GM12872 (cell line): ENCODE data around the gene OMD.
A peak's percentile ranks its signal among the peaks of the same experiment; 100 is the strongest.

Source experiments
- TF ChIP-seq, protein P1 (sequence below): IDR thresholded peaks from 3 replicates; pipeline ENCODE4 v1.5.1; 2011; ENCODE audit warnings: low read depth, mild to moderate bottlenecking, low read length, moderate library complexity; ENCODE audit not compliant: insufficient read depth

The OMD gene

DNA sequence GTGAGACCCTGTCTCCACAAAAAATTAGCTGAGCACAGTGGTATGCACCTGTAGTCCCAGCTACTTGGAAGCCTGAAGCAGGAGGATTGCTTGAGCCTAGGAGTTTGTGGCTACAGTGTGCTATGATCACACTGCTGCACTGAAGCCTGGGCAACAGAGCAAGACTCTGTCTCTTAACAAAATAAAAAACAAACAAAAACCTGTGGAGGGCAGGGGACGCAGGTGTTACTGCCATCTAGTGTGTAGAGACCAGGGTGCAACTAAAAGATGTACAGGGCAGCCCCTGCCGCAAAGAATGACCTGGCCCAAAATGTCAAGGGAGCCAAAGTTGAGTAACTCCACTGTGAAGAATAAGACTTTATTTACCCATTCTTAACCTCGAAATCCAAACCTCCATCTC lies 30.9 kb upstream of the OMD start:
- TF ChIP-seq, protein P1, sequence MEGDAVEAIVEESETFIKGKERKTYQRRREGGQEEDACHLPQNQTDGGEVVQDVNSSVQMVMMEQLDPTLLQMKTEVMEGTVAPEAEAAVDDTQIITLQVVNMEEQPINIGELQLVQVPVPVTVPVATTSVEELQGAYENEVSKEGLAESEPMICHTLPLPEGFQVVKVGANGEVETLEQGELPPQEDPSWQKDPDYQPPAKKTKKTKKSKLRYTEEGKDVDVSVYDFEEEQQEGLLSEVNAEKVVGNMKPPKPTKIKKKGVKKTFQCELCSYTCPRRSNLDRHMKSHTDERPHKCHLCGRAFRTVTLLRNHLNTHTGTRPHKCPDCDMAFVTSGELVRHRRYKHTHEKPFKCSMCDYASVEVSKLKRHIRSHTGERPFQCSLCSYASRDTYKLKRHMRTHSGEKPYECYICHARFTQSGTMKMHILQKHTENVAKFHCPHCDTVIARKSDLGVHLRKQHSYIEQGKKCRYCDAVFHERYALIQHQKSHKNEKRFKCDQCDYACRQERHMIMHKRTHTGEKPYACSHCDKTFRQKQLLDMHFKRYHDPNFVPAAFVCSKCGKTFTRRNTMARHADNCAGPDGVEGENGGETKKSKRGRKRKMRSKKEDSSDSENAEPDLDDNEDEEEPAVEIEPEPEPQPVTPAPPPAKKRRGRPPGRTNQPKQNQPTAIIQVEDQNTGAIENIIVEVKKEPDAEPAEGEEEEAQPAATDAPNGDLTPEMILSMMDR, result peak; percentile 53

DNA sequence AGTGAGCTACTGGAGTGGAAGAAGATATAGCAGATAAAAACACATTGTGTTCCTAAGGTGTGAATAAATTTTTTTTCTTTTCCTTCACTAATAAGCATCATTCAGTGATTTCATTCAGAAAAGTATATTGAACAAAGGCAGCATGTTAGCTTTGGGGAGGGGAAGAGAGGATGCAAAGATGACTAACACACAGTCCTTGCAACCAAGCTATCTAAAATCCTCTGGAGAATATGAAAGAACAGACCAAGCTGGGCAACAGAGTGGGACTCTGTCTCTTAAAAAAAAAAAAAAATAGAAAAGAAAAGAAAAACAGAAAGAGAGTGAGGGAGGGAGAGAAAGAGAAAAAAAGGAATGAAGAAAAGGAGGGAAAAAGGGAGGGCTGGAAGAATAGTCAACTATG lies 22.3 kb upstream of the OMD start:
- TF ChIP-seq, protein P1, result no peak

DNA sequence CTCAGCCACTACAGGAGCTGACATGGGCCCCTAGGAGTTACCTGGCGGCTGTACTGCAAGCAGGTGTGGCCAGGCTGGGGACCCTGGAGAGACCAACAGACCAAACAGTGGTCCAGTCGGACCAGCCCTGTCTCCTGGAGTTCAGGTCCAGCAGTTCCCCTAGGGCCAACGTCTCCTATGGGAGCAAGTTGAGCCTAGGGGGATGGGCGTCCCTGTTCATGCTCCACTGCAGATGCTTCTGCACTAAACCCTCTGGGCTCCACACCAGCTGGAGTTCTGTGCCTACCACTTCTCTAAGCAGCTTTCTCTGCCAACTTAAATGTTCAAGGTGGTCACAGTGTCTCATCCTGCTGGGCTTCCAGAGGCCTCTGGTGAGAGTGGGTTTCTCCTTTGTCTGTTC lies 20.6 kb upstream of the OMD start:
- TF ChIP-seq, protein P1, result no peak

DNA sequence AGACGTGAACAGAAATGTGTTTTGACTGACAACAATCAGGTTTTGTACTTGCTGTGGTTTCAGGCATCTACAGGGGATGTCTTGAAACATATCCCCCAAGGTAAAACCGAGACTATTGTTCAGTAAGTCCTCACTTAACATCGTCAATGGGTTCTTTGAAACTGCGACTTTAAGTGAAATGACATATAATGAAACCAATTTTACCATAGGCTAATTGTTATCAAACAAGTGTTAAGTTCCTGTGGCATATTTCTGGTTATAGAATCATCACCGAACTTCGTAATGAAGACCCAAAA lies 16.4 kb upstream of the OMD start:
- TF ChIP-seq, protein P1, result no peak

DNA sequence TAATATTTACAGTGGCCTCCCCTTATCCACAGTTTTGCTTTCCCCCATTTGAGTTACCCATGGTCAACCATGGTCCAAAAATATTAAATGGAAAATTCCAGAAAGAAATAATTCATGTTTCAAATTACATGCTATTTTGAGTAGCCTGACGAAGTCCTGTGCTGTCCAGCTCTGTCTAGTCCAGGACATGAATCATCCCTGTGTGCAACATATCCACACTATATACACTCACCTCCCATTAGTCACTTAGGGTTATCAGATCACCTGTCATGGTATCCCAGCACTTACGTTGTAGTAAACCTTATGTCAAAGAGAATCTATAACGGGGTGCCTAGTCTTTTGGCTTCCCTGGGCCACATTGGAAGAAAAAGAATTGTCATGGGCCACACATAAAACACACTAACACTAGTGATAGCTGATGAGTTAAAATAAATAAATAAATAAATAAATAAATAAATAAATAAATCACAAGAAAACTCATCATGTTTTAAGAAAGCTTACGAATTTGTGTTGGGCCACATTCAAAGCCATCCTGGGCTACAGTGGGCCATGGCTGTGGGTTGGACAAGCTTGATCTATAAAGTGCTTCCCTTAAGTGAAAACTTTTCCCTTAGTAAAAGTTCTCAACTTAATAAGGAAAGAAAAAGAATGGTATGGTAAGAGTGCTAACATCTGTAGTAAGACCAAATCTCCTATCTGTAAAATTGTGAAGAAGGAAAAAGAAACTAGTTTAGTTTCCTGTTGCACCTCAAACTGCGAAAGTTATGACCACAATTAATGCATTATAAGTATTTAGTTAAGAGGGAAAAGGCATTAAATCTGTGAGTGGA lies 15.9 kb upstream of the OMD start:
- TF ChIP-seq, protein P1, result no peak

DNA sequence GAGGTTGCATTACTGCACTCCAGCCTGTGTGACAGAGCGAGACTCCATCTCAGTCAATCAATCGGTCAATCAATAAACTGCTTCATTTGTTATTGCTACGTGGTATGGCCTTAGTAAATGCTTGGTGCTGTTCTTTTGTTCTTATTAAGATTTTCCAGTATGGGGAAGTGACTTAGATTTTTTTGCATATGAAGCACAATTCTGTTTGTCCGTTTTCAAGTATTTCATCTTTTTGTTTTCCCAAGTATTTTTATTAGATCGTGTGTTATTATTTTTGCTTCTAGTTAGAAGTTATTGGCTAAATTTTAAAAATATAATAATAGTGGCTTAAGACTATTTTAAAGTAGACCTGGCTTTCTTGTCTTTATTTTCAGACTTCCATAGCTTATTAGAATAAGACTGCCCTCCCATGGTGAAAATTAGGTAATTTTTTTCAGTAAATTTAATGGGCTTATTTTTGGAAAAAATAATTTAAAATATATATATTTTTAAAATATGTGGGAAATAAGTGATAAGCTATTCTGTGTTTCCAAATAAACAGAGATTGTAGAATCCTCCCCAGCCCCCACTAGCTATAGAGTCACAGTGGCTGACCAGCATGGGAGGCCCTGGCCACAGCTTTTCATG lies 14.7 kb upstream of the OMD start:
- TF ChIP-seq, protein P1, result no peak

DNA sequence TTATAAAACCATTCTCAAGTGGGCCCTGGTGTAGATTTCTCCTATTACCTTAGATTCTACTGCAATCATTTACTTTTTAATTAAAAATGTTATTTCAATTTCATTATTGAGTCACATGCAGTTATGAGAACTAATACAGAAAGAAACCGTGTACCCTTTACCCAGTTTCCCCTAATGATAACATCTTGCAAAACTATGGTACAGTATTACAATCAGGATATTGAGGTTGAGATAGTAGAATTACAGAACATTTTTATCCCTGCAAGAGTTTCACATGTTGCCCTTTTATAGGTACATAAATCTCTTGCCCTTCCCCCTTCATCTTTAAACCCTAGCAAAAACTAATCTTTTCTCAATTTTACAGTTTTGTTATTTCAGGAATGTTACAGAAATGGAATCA lies 11.0 kb upstream of the OMD start:
- TF ChIP-seq, protein P1, result no peak
